Measurements from ENCODE around the gene COPS6.
A peak's percentile ranks its signal among the peaks of the same experiment; 100 is the strongest.

COPS6 gene

DNA sequence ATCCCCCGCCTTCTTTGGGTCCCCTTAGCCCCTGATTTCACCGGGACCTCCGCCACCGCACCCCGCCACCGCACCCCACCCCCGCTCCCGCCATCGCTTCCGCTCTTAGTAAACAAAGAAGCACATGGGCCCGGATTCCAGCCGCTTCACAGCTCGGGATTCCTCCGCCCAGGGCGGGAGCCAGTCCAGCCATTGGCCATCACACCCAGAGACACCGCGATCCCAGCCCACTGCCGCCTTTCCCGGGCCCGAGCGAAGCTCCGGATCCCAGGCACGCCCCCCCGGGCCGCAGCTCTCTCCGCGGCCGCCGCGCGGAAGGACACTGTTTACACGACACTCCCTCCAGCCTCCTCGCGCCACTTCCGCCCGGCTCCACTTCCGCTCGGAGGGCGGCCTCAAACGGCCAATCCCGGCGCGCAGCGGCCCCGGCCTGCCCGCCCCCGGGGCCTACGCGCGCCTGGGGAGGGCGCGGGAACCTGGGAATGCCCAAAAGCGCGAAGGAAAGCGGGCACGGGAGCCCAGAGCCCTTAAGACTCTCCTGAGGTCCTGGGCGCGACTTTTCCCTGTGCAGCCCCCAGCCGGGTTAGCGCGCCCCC is 11.7 kb downstream of the COPS6 start:
- no peaks in the 10 kb centered on the region for H3K9me3 ChIP-seq (ENCODE audit: low read length)
- H2AFZ ChIP-seq (ENCODE audit: low read depth, low read length) = no peak overlapping the region
- H3K4me3 ChIP-seq (ENCODE audit: low read length) = peak overlapping the region; percentile 81
- H3K27me3 ChIP-seq (ENCODE audit: insufficient read depth, low read length) = no peaks in the 10 kb centered on the region
- H3K36me3 ChIP-seq (ENCODE audit: insufficient read depth, low read length) = peaks cover 53% of the 10 kb centered on the region
- peaks cover 24% of the 10 kb centered on the region for H3K4me1 ChIP-seq (ENCODE audit: insufficient read depth, low read length)

DNA sequence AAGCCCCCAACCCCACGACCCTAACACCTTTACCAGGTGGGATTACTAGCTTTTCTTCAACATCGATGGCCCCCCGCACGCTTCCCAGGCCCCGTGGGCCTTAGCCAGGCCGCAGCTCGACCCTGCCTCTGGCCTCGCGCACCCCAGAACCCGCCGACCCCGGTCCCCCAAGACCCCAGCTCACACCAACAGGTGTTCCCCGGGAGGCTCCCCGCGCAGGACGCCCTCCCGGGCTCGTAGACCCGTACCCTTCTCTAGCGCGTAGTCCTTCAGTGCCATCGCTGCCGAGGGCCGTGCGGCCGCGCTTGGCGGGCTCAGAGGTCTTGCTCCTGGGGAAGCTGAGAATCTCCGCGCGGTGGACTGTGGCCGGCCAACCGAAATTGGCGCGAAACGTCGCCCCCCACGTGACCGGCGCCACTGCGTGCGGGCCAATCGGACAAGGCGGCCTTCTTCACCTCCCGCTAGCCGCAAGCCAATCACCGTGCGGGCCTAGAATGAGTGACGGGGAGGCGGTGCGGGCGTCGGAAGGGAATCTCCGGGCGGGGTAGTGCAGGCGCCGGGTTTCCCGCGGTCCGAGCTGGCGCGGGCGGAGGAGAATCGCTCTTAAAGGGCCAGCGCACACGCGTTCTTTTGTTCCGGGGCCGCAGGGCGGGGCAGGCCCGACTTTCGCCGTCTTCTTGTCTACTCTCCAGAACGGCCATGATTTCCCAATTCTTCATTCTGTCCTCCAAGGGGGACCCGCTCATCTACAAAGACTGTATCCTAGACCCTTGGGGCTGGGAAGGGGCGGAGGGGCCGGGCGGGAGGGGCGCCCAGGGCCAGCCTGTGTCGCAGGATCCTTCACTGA is 12.5 kb downstream of the COPS6 start, which contains the start of the genes AP4M1 and MCM7:
TSS of gene AP4M1 (plus strand) at position 628 of the 847 bp plus-strand sequence. CDS start at position 700, 72 bp downstream.
TSS of gene MCM7 (minus strand) at position 382 of the 847 bp plus-strand sequence. CDS start at position 279, 103 bp downstream.
- no peaks in the 10 kb centered on the region for H3K27me3 ChIP-seq (ENCODE audit: insufficient read depth, low read length)
- no peak within 1 kb of the TSS for H2AFZ ChIP-seq (ENCODE audit: low read depth, low read length)
- peak within 1 kb of the TSS; percentile 81 for H3K4me3 ChIP-seq (ENCODE audit: low read length)
- H3K4me1 ChIP-seq (ENCODE audit: insufficient read depth, low read length) = peaks cover 24% of the 10 kb centered on the region
- H3K9me3 ChIP-seq (ENCODE audit: low read length) = no peaks in the 10 kb centered on the region
- H3K36me3 ChIP-seq (ENCODE audit: insufficient read depth, low read length) = peaks cover 50% of the 10 kb centered on the region

DNA sequence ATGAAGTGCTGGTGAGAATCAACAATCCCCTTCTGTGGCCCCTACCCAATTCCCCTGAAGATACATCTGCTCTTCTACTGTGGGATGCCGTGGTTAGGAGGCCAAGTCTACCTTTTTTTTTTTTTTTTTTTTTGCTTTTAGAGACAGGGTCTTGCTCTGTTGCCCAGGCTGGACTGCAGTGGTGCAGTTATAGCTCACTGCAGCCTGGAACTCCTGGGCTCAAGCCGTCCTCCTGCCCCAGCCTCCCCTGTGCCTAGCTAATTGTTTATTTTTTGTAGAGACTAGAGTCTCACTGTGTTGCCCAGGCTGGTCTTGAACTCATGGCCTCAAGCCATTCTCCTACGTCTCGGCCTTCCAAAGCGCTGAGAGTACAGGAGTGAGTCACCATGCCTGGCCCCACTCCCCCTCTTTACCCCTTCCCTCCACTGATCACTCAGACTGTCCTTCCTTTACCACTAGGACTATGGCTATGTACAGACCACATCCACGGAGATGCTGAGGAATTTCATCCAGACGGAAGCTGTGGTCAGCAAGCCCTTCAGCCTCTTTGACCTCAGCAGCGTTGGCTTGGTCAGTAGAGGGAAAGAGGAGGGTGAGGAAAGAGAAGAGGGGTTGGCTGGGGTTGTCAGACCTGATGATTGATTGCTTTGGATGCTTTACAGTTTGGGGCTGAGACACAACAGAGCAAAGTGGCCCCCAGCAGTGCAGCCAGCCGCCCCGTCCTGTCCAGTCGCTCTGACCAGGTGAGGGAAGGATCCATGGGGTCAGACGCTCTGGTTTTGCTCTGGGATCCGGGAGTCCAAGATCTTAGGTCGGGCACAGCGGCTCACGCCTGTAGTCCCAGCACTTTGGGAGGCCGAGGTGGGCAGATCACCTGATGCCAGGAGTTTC is 14.4 kb downstream of the COPS6 start:
- H3K4me1 ChIP-seq (ENCODE audit: insufficient read depth, low read length) = peaks cover 23% of the 10 kb centered on the region
- no peaks in the 10 kb centered on the region for H3K9me3 ChIP-seq (ENCODE audit: low read length)
- no peaks in the 10 kb centered on the region for H3K27me3 ChIP-seq (ENCODE audit: insufficient read depth, low read length)
- peak overlapping the region; percentile 81 for H3K4me3 ChIP-seq (ENCODE audit: low read length)
- H3K36me3 ChIP-seq (ENCODE audit: insufficient read depth, low read length) = peaks cover 52% of the 10 kb centered on the region
- no peak overlapping the region for H2AFZ ChIP-seq (ENCODE audit: low read depth, low read length)

DNA sequence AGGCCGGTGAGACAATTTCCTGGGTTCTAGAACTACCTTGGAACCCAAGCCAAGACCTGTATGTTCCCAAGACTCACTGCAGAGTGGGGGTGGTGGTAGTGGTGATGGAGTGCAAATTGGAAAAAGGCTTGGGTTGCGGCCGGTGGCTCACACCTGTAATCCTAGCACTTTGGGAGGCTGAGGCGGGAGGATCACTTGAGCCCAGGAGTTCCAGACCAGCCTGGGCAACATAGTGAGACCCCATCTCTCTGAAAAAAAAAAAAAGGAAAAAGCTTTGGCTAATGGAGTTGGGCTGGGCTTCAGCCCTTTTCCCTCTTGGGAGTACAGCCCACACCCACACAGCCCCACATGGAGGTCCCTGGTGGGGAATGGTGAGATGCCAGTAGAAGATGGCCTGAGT is 16.8 kb downstream of the COPS6 start:
- peaks cover 44% of the 10 kb centered on the region for H3K36me3 ChIP-seq (ENCODE audit: insufficient read depth, low read length)
- H3K27me3 ChIP-seq (ENCODE audit: insufficient read depth, low read length) = no peaks in the 10 kb centered on the region
- H3K9me3 ChIP-seq (ENCODE audit: low read length) = no peaks in the 10 kb centered on the region
- H3K4me1 ChIP-seq (ENCODE audit: insufficient read depth, low read length) = peaks cover 5% of the 10 kb centered on the region
- H2AFZ ChIP-seq (ENCODE audit: low read depth, low read length) = no peak overlapping the region
- H3K4me3 ChIP-seq (ENCODE audit: low read length) = no peak overlapping the region

DNA sequence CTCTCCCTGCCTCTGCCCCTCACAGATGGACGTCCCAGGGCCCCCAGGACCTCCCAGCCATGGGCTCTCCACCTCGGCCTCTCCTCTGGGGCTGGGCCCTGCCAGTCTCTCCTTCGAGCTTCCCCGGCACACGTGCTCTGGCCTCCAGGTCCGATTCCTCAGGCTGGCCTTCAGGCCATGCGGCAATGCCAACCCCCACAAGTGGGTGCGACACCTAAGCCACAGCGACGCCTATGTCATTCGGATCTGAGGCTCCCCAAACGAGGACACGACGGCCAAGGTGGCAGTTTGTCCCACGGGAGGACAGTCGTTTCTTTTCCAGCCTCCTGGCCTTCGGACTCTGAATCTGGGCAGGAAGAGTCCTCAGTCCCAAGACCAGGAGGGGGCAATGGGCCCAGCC is 17.9 kb downstream of the COPS6 start:
- peaks cover 55% of the 10 kb centered on the region for H3K36me3 ChIP-seq (ENCODE audit: insufficient read depth, low read length)
- H3K4me1 ChIP-seq (ENCODE audit: insufficient read depth, low read length) = peaks cover 5% of the 10 kb centered on the region
- no peak overlapping the region for H3K4me3 ChIP-seq (ENCODE audit: low read length)
- no peaks in the 10 kb centered on the region for H3K27me3 ChIP-seq (ENCODE audit: insufficient read depth, low read length)
- no peaks in the 10 kb centered on the region for H3K9me3 ChIP-seq (ENCODE audit: low read length)
- H2AFZ ChIP-seq (ENCODE audit: low read depth, low read length) = no peak overlapping the region

DNA sequence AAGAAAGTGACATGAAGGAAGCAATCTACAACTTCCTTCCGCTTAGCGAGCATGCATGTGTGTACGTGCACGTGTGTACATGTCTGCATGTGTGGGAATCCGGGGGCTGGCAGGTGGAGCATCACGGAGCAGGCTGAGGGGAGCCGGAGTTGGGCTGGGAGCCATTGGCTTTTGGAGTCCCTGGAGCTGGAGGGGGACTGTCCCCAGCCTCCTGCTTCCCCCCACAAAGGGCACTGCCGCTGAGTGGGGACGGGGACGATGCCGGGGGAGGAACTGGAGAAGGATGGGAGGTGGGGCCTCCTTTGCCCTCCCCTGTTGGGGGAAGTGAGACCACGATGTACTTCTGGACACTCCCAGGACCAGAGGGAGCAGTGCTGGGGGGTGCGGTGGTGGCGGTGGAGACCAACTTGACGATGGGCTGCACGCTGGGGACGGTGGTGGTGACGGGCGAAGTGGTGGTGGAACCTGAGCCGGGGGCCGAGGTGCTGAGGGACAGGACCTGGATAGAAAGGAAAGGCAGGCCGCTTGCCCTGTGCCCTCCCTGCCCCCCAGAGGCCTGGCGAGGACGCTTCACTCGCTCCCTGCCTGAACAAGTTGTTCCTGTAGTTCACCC is 18.5 kb downstream of the COPS6 start:
- Histone ChIP-seq H3K9me3 (ENCODE audit: low read length) (no peaks in the 10 kb centered on the region), H3K4me3 (ENCODE audit: low read length) (no peak overlapping the region), H3K36me3 (ENCODE audit: insufficient read depth, low read length) (peaks cover 61% of the 10 kb centered on the region), H3K27me3 (ENCODE audit: insufficient read depth, low read length) (no peaks in the 10 kb centered on the region), H2AFZ (ENCODE audit: low read depth, low read length) (no peak overlapping the region), H3K4me1 (ENCODE audit: insufficient read depth, low read length) (peaks cover 5% of the 10 kb centered on the region)

DNA sequence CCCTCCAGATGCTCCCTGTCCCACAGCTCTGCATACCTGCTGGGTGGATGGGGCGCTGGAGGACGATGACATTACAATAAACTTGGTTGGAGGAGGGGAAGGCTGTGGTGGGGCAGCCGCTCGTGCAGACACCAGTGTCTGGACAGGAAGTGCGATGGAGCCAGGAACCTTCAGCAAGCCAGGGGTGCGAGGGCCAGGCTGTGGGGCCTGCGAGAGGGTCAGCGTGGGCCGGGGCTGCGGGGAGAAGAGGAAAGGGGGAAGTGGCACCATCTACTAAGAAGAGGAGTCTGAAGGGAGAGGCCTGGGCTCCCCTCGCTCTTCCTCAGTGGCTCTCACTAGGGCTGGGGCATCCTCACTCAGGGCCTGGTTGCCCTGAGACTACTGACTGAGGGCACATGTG is 19.1 kb downstream of the COPS6 start:
- peaks cover 65% of the 10 kb centered on the region for H3K36me3 ChIP-seq (ENCODE audit: insufficient read depth, low read length)
- H3K4me1 ChIP-seq (ENCODE audit: insufficient read depth, low read length) = no peaks in the 10 kb centered on the region
- no peak overlapping the region for H2AFZ ChIP-seq (ENCODE audit: low read depth, low read length)
- H3K27me3 ChIP-seq (ENCODE audit: insufficient read depth, low read length) = no peaks in the 10 kb centered on the region
- no peaks in the 10 kb centered on the region for H3K9me3 ChIP-seq (ENCODE audit: low read length)
- no peak overlapping the region for H3K4me3 ChIP-seq (ENCODE audit: low read length)

DNA sequence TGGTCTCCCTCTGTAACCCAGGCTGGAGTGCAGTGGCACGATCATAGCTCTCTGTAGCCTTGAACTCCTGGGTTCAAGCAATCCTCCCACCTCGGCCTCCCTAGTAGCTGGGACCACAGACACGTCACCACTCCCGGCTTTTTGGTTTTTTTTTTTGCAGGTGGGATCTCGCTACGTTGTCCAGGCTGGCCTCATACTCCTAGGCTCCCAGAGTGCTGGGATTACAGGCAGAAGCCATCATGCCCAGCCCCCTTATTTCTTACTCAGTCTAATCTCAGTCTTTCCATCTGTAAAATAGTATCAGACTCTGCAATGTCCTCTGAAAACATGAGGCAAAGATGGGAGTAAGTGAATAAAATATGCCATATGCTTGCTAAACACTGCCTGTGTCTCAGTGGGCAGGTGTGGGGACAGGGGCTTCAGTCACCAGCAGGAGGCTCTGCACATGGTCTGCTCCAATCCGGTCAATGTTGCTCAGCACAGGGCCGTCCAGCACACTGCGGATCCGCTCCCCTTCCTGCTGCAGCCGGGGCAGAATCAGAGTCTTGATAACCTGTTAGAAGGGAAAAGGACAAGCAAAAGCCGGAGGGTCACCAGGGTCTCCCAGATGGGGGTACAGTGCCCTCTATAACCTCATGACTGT is 20.9 kb downstream of the COPS6 start:
- Histone ChIP-seq H3K9me3 (ENCODE audit: low read length) (no peaks in the 10 kb centered on the region), H3K4me3 (ENCODE audit: low read length) (no peak overlapping the region), H3K4me1 (ENCODE audit: insufficient read depth, low read length) (no peaks in the 10 kb centered on the region), H2AFZ (ENCODE audit: low read depth, low read length) (no peak overlapping the region), H3K36me3 (ENCODE audit: insufficient read depth, low read length) (peaks cover 77% of the 10 kb centered on the region), H3K27me3 (ENCODE audit: insufficient read depth, low read length) (no peaks in the 10 kb centered on the region)

DNA sequence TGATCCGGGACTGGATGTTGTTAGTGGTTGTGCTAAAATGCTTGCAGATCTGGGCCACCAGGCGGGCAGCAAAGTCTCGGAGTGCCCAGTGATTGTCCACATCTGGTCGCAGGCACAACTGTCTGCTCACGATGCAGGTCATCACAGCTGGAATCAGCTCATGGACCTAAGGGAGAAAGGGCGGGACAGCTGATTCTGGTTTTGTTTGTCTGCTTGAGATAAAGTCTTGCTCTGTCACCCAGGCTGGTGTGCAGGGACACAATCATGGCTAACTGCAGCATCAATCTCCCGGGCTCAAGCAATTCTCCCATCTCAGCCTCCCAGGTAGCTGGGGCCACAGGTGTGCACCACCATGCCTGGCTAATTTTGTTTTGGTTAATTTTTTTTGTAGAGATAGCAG is 22.4 kb downstream of the COPS6 start:
- no peak overlapping the region for H3K4me3 ChIP-seq (ENCODE audit: low read length)
- no peak overlapping the region for H2AFZ ChIP-seq (ENCODE audit: low read depth, low read length)
- H3K36me3 ChIP-seq (ENCODE audit: insufficient read depth, low read length) = peaks cover 72% of the 10 kb centered on the region
- H3K27me3 ChIP-seq (ENCODE audit: insufficient read depth, low read length) = no peaks in the 10 kb centered on the region
- no peaks in the 10 kb centered on the region for H3K9me3 ChIP-seq (ENCODE audit: low read length)
- no peaks in the 10 kb centered on the region for H3K4me1 ChIP-seq (ENCODE audit: insufficient read depth, low read length)

DNA sequence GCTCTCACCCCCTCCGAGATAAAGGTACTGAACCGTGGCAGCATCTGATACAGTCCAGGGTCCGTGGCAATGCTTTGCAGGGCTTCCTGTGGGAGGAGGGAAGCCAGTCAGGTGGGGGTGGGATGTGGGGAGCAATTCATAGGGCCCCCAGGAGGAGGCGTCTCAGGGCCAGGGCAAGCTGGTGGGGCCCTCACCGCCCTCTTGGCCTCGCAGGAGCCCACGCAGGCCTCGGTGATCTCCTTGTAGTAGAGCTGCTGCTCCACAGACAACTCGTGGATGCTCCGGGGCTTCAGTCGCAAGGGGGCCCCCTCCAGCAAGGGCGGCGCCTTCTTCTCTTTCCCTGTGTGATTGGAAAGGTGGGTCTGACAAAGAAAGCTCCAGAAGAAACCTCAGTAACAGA is 23.1 kb downstream of the COPS6 start:
- Histone ChIP-seq H2AFZ (ENCODE audit: low read depth, low read length) (no peak overlapping the region), H3K27me3 (ENCODE audit: insufficient read depth, low read length) (no peaks in the 10 kb centered on the region), H3K36me3 (ENCODE audit: insufficient read depth, low read length) (peaks cover 66% of the 10 kb centered on the region), H3K4me1 (ENCODE audit: insufficient read depth, low read length) (no peaks in the 10 kb centered on the region), H3K9me3 (ENCODE audit: low read length) (no peaks in the 10 kb centered on the region), H3K4me3 (ENCODE audit: low read length) (no peak overlapping the region)

DNA sequence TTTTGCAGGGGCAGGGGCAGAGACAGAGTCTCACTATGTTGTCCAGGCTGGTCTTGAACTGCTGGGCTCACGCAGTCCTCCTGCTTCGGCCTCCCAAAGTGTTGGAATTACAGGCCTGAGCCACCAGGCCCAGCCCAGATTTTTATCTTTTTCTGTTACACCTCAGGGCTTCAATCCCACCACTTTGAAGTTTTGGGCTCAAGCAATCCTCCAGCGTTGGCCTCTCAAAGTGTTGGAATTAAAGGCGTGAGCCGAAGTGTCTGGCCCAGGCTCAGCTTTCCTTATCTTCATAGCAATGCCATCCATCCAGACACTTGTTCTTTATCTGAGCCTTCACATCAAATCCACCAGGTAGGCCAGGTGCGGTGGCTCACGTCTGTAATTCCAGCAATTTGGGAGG is 26.3 kb downstream of the COPS6 start:
- no peak overlapping the region for H2AFZ ChIP-seq (ENCODE audit: low read depth, low read length)
- H3K4me1 ChIP-seq (ENCODE audit: insufficient read depth, low read length) = peaks cover 6% of the 10 kb centered on the region
- H3K27me3 ChIP-seq (ENCODE audit: insufficient read depth, low read length) = no peaks in the 10 kb centered on the region
- no peaks in the 10 kb centered on the region for H3K9me3 ChIP-seq (ENCODE audit: low read length)
- no peak overlapping the region for H3K4me3 ChIP-seq (ENCODE audit: low read length)
- peaks cover 43% of the 10 kb centered on the region for H3K36me3 ChIP-seq (ENCODE audit: insufficient read depth, low read length)

DNA sequence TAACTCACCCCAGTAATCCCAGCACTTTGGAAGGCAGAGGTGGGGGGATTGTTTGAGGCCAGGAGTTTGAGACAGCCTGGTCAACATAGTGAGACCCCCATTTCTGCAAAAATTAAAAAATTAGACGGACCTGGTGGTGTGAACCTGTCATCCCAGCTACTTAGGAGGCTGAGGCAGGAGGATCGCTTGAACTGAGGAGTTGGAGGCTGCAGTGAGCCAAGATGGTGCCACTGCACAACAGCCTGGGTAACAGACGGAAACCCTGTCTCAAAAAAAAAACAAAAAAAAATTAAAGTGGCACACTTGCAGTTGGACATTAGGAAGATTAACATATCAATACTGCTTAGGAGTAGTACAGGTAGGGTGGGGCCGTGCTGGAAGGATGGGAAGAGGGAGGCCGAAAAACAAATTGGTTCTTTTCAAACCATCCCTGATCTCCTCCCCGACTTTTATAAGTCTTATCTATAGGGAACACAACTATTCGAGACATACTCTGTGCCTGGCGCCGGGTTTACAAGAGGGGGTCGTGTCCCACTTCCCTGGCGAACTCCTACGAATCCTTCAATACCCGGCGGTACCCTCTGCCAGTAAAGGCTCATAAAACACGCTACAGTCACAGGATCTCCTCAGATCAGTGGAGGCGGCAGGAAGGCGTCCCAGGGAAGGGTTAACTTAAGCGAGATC is 29.8 kb downstream of the COPS6 start:
- Histone ChIP-seq H2AFZ (ENCODE audit: low read depth, low read length) (peak overlapping the region; percentile 51), H3K4me1 (ENCODE audit: insufficient read depth, low read length) (peaks cover 12% of the 10 kb centered on the region), H3K9me3 (ENCODE audit: low read length) (no peaks in the 10 kb centered on the region), H3K36me3 (ENCODE audit: insufficient read depth, low read length) (peaks cover 16% of the 10 kb centered on the region), H3K27me3 (ENCODE audit: insufficient read depth, low read length) (no peaks in the 10 kb centered on the region), H3K4me3 (ENCODE audit: low read length) (peak overlapping the region; percentile 70)

Measured in neuron (in vitro differentiated cells).